Measurements from ENCODE around the gene ARHGEF18.
"Not testable (repeated sequence)": the region's sequence is repeated elsewhere in the genome, so short reads cannot be mapped to it uniquely, and the experiment has no call there.

ARHGEF18 gene

DNA sequence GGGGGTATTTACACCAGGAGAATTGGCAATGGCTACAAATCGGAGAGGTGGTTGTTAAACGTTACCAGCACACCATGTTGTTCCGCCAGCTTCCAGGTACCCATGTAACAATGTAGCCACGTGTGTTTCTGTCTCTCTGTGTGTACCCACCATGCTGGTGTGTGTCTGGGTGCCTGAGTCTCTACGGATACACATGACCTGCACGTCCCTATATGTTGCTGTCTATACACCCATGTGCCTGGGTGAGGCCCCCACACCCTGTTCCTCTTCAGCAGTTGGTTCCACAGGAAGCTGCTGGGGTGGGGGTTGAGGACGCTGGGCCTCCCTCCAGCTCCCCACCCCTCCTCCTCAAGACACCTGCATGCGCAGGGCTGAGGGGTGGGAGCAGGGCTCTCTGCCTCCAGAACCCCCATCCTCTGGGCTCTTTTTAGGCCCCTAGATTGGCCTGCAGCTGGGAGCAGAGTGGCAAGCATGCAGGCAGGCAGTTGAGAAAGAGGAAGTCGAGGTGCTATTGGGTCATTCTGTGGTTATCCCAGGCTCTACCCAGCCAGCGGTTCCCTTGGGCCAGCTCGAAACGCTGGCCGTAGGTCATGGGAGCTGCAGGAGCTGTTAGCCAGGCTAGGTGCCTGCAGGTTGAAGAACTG, at the start of gene ARHGEF18:
Gene ARHGEF18 (plus strand): TSS at position 351 of the 644 bp plus-strand sequence. CDS start 13,954 bp downstream, outside the sequence.
- H3K36me3 ChIP-seq (ENCODE audit: control insufficient read depth in 2 of 2, insufficient read depth in 2 of 2, low read length in 2 of 2), result no peaks in the 10 kb centered on the region
- H3K27me3 ChIP-seq (ENCODE audit: control insufficient read depth in 2 of 2, insufficient read depth in 2 of 2, low read length in 2 of 2), result peaks cover 0 to 3% of the 10 kb centered on the region in 2 donors
- H3K4me1 ChIP-seq (ENCODE audit: control insufficient read depth in 2 of 2, insufficient read depth in 2 of 2, low read length in 2 of 2), result peaks cover 14 to 18% of the 10 kb centered on the region in 2 donors
- H3K27ac ChIP-seq (ENCODE audit: low read depth in 2 of 2, low read length in 2 of 2), result peak within 1 kb of the TSS; percentile 2 to 72
- peaks cover 0 to 2% of the 10 kb centered on the region in 2 donors for H3K9me3 ChIP-seq (ENCODE audit: control insufficient read depth in 2 of 2, low read length in 2 of 2)
- H3K4me3 ChIP-seq (ENCODE audit: low read length in 2 of 2), result peak within 1 kb of the TSS; percentile 35 to 45
- peak within 1 kb of the TSS in 1 of 2 donors; percentile 17 for H3K9ac ChIP-seq (ENCODE audit: low read depth in 1 of 2, low read length in 2 of 2)

DNA sequence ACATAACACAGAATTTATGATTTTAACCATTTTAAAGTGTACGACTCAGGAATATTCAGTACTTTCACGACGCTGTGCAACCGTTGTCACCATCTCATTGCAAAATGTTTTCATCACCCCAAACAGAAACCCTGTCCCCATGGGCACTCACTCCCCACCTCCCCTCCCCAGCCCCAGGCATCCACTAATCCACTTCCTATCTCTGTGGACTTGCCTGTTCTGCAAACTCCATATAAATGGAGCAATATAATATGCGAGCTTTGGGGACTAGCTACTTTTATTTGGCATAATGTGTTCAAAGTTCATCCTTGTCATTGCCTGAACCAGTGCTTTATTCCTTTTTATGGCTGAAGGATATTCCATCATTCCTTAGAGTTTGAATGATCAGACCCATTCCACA, 47.2 kb upstream of the ARHGEF18 start:
- no peaks in the 10 kb centered on the region for H3K36me3 ChIP-seq (ENCODE audit: control insufficient read depth in 2 of 2, insufficient read depth in 2 of 2, low read length in 2 of 2)
- peaks cover 11 to 13% of the 10 kb centered on the region in 2 donors for H3K4me1 ChIP-seq (ENCODE audit: control insufficient read depth in 2 of 2, insufficient read depth in 2 of 2, low read length in 2 of 2)
- no peak overlapping the region for H3K27ac ChIP-seq (ENCODE audit: low read depth in 2 of 2, low read length in 2 of 2)
- H3K9me3 ChIP-seq (ENCODE audit: control insufficient read depth in 2 of 2, low read length in 2 of 2), result no peaks in the 10 kb centered on the region
- H3K4me3 ChIP-seq (ENCODE audit: low read length in 2 of 2), result no peak overlapping the region
- H3K27me3 ChIP-seq (ENCODE audit: control insufficient read depth in 2 of 2, insufficient read depth in 2 of 2, low read length in 2 of 2), result no peaks in the 10 kb centered on the region
- no peak overlapping the region for H3K9ac ChIP-seq (ENCODE audit: low read depth in 1 of 2, low read length in 2 of 2)

DNA sequence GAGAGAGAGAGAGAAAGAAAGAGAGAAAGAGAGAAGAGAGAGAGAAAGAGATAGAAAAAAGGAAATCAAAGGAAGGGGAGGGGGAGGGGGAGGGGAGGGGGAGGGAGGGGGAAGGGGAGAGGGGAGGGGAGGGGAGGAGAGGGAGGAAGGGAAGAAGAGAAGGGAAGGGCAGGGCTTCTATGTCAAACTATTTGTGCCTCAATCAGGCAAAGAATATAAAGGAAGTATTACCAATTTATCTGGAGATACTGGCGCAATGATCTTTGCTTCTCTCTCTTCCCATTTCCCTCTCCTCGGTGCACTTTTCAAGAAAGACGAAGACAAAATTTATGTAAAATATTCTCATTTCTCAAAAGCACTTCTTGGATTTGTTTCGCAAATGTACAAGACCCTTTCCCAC, 45.3 kb upstream of the ARHGEF18 start:
- no peak overlapping the region for H3K27ac ChIP-seq (ENCODE audit: low read depth in 2 of 2, low read length in 2 of 2)
- H3K4me1 ChIP-seq (ENCODE audit: control insufficient read depth in 2 of 2, insufficient read depth in 2 of 2, low read length in 2 of 2), result peaks cover 11 to 13% of the 10 kb centered on the region in 2 donors
- no peak overlapping the region for H3K9ac ChIP-seq (ENCODE audit: low read depth in 1 of 2, low read length in 2 of 2)
- no peaks in the 10 kb centered on the region for H3K9me3 ChIP-seq (ENCODE audit: control insufficient read depth in 2 of 2, low read length in 2 of 2)
- H3K4me3 ChIP-seq (ENCODE audit: low read length in 2 of 2), result no peak overlapping the region
- H3K36me3 ChIP-seq (ENCODE audit: control insufficient read depth in 2 of 2, insufficient read depth in 2 of 2, low read length in 2 of 2), result no peaks in the 10 kb centered on the region
- no peaks in the 10 kb centered on the region for H3K27me3 ChIP-seq (ENCODE audit: control insufficient read depth in 2 of 2, insufficient read depth in 2 of 2, low read length in 2 of 2)

DNA sequence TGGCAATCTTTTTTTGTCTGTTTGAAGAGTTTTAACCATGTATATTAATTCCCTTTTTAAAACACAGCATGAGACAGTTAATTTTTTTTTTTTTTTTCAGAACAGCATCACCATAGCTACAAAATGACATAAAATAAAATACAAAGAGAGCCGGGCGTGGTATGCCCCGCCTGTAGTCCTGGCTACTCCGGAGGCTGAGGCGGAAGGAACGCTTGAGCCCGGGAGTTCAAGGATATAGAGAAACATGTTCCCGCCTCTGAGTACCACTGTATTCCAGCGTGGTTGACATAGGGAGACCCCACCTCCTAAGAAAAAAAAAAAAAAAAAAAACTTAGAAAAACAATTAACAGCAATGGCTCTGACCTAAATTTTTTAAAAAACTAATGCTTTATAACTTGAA, 44.5 kb upstream of the ARHGEF18 start:
- H3K9ac ChIP-seq (ENCODE audit: low read depth in 1 of 2, low read length in 2 of 2), result no peak overlapping the region
- peaks cover 11 to 13% of the 10 kb centered on the region in 2 donors for H3K4me1 ChIP-seq (ENCODE audit: control insufficient read depth in 2 of 2, insufficient read depth in 2 of 2, low read length in 2 of 2)
- no peaks in the 10 kb centered on the region for H3K27me3 ChIP-seq (ENCODE audit: control insufficient read depth in 2 of 2, insufficient read depth in 2 of 2, low read length in 2 of 2)
- H3K4me3 ChIP-seq (ENCODE audit: low read length in 2 of 2), result no peak overlapping the region
- no peaks in the 10 kb centered on the region for H3K36me3 ChIP-seq (ENCODE audit: control insufficient read depth in 2 of 2, insufficient read depth in 2 of 2, low read length in 2 of 2)
- H3K27ac ChIP-seq (ENCODE audit: low read depth in 2 of 2, low read length in 2 of 2), result no peak overlapping the region
- H3K9me3 ChIP-seq (ENCODE audit: control insufficient read depth in 2 of 2, low read length in 2 of 2), result no peaks in the 10 kb centered on the region

DNA sequence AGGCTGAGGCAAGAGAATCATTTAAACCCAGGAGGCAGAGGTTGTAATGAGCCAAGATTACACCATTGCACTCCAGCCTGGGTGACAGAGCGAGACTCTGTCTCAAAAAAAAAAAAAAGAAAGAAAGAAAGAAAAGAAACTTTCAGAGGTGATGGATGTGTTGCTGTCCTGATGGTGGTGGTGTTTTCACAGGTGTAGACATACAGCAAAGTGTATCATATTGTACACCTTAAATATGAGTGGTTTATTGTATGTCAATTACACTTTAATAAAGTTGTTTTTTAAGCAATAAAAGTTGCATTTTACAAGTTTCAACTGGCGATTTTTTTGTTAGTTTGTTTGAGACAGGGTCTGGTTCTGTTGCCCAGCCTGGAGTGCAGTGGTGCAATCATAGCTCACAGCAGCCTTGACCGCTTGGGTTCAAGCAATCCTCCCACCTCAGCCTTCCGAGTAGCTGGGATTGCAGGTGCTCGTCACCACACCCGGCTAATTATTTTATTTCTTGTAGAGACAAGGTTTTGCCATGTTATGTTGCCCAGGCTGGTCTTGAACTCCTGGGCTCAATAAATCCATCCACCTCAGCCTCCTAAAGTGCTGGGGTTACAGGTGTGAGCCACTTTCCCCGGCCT, 41.0 kb upstream of the ARHGEF18 start:
- no peak overlapping the region for H3K4me3 ChIP-seq (ENCODE audit: low read length in 2 of 2)
- no peaks in the 10 kb centered on the region for H3K27me3 ChIP-seq (ENCODE audit: control insufficient read depth in 2 of 2, insufficient read depth in 2 of 2, low read length in 2 of 2)
- H3K36me3 ChIP-seq (ENCODE audit: control insufficient read depth in 2 of 2, insufficient read depth in 2 of 2, low read length in 2 of 2), result no peaks in the 10 kb centered on the region
- H3K9ac ChIP-seq (ENCODE audit: low read depth in 1 of 2, low read length in 2 of 2), result peak overlapping the region in 1 of 2 donors; percentile 3
- peaks cover 3 to 10% of the 10 kb centered on the region in 2 donors for H3K4me1 ChIP-seq (ENCODE audit: control insufficient read depth in 2 of 2, insufficient read depth in 2 of 2, low read length in 2 of 2)
- no peaks in the 10 kb centered on the region for H3K9me3 ChIP-seq (ENCODE audit: control insufficient read depth in 2 of 2, low read length in 2 of 2)
- H3K27ac ChIP-seq (ENCODE audit: low read depth in 2 of 2, low read length in 2 of 2), result peak overlapping the region in 1 of 2 donors; percentile 23

DNA sequence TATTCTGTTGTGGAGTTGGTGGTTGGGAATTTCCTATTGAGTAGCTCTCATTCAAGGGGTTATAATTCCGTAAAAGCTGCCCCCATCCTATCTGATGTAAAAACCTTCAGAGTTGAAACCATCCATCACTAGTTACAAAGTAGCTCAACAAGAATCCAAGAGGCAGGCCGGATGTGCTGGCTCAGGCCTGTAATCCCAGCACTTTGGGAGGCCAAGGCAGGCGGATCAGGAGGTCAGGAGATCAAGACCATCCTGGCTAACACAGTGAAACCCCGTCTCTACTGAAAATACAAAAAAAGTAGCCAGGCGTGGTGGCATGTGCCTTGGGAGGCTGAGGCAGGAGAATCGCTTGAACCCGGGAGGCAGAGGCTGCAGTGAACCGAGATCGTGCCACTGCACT, 40.4 kb upstream of the ARHGEF18 start:
- H3K36me3 ChIP-seq (ENCODE audit: control insufficient read depth in 2 of 2, insufficient read depth in 2 of 2, low read length in 2 of 2); H3K9me3 ChIP-seq (ENCODE audit: control insufficient read depth in 2 of 2, low read length in 2 of 2); H3K27me3 ChIP-seq (ENCODE audit: control insufficient read depth in 2 of 2, insufficient read depth in 2 of 2, low read length in 2 of 2); H3K4me3 ChIP-seq (ENCODE audit: low read length in 2 of 2); H3K4me1 ChIP-seq (ENCODE audit: control insufficient read depth in 2 of 2, insufficient read depth in 2 of 2, low read length in 2 of 2): not testable (repeated sequence)
- Histone ChIP-seq H3K9ac (ENCODE audit: low read depth in 1 of 2, low read length in 2 of 2) (peak overlapping the region in 1 of 2 donors; percentile 3), H3K27ac (ENCODE audit: low read depth in 2 of 2, low read length in 2 of 2) (peak overlapping the region in 1 of 2 donors; percentile 23)

DNA sequence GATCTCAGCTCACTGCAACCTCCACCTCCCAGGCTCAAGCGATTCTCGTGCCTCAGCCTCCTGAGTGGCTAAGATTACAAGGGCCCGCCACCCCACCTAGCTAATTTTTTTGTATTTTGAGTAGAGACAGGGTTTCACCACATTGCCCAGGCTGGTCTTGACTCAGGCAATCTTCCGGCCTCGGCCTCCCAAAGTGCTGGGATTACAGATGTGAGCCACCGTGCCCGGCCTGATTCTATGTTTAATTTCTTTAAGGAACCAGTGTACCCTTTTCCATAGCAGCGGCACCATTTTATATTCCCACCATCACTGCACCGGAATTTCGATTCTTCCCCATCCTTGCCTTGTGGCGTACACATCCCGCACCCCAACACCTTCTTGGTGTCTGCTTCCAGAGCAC, 36.8 kb upstream of the ARHGEF18 start:
- no peaks in the 10 kb centered on the region for H3K9me3 ChIP-seq (ENCODE audit: control insufficient read depth in 2 of 2, low read length in 2 of 2)
- H3K4me1 ChIP-seq (ENCODE audit: control insufficient read depth in 2 of 2, insufficient read depth in 2 of 2, low read length in 2 of 2), result no peaks in the 10 kb centered on the region
- H3K27me3 ChIP-seq (ENCODE audit: control insufficient read depth in 2 of 2, insufficient read depth in 2 of 2, low read length in 2 of 2), result no peaks in the 10 kb centered on the region
- H3K4me3 ChIP-seq (ENCODE audit: low read length in 2 of 2), result no peak overlapping the region
- H3K36me3 ChIP-seq (ENCODE audit: control insufficient read depth in 2 of 2, insufficient read depth in 2 of 2, low read length in 2 of 2), result no peaks in the 10 kb centered on the region
- H3K9ac ChIP-seq (ENCODE audit: low read depth in 1 of 2, low read length in 2 of 2), result no peak overlapping the region
- no peak overlapping the region for H3K27ac ChIP-seq (ENCODE audit: low read depth in 2 of 2, low read length in 2 of 2)

DNA sequence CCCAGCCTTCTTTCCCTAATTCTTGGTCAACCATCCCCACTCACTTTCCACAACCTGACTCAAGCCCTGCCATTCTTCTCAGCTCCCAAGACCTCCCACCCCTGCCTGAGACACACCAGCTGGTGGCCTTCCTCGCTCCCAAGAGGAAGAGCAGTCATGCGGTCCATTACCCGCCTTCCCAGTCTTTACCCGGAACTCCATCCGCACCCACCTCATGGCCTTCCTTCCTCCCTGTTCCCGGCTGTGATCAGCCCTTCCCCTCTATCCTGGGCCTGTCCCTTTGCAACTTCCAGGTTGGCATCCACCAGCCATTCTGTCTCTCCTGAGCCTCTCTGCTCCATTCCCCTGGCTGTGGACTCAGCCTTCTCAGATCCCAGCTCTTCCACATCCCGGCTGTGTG, 35.9 kb upstream of the ARHGEF18 start:
- Histone ChIP-seq H3K36me3 (ENCODE audit: control insufficient read depth in 2 of 2, insufficient read depth in 2 of 2, low read length in 2 of 2) (no peaks in the 10 kb centered on the region), H3K9ac (ENCODE audit: low read depth in 1 of 2, low read length in 2 of 2) (no peak overlapping the region), H3K4me3 (ENCODE audit: low read length in 2 of 2) (no peak overlapping the region), H3K9me3 (ENCODE audit: control insufficient read depth in 2 of 2, low read length in 2 of 2) (no peaks in the 10 kb centered on the region), H3K27me3 (ENCODE audit: control insufficient read depth in 2 of 2, insufficient read depth in 2 of 2, low read length in 2 of 2) (no peaks in the 10 kb centered on the region), H3K4me1 (ENCODE audit: control insufficient read depth in 2 of 2, insufficient read depth in 2 of 2, low read length in 2 of 2) (no peaks in the 10 kb centered on the region), H3K27ac (ENCODE audit: low read depth in 2 of 2, low read length in 2 of 2) (no peak overlapping the region)

DNA sequence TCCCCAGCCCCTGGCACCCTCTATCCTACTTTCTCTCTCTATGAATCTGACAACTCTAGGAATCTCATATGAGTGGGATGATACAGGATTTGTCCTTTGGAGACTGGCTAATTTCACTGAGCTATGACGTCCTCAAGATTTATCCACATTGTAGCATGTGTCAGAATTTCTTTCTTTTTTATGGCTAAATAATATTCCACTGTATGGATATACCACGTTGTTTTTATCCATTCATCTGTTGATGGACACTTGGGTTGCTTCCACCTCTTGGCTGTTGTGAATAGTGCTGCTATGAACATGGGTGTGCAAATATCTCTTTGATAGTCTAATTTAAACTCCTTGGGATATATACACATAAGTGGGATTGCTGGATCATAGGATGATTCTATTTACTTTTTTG, 30.6 kb upstream of the ARHGEF18 start:
- Histone ChIP-seq H3K27ac (ENCODE audit: low read depth in 2 of 2, low read length in 2 of 2) (no peak overlapping the region), H3K9ac (ENCODE audit: low read depth in 1 of 2, low read length in 2 of 2) (no peak overlapping the region), H3K27me3 (ENCODE audit: control insufficient read depth in 2 of 2, insufficient read depth in 2 of 2, low read length in 2 of 2) (no peaks in the 10 kb centered on the region), H3K9me3 (ENCODE audit: control insufficient read depth in 2 of 2, low read length in 2 of 2) (no peaks in the 10 kb centered on the region), H3K4me1 (ENCODE audit: control insufficient read depth in 2 of 2, insufficient read depth in 2 of 2, low read length in 2 of 2) (no peaks in the 10 kb centered on the region), H3K36me3 (ENCODE audit: control insufficient read depth in 2 of 2, insufficient read depth in 2 of 2, low read length in 2 of 2) (no peaks in the 10 kb centered on the region), H3K4me3 (ENCODE audit: low read length in 2 of 2) (no peak overlapping the region)

DNA sequence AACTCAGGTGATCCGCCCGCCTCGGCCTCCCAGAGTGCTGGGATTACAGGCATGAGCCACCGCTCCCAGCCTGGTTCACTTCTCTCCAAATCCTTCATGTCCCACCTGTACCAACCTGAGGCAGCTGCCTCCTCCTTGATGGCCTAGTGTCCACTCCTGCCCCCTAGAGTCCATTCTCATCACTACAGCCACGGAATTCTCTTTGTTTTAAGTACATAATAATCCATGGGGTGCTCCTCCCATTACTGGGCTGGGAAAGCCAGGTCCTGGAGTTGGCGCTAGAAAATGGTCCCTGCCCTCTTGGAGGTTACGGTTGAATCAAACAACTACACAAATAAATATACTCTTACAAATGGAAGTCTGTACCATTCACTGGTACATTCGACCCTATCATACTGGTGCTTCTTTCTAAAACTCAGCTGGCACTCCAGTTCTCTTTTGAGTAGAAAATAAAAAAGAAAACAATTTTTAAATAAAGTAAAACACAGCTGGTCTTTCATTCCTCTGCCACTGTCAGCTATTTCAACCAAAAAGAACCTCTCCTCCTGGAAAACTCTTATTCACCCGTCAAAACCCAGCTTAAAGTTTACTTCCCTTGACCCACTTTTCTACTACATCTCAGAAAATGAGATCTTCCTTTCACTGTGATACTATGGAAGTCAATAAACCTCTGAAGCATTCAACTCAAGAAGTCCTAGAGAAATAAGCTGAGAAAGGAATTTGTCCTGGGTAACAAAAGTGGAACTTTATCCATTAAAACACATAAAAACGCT, 22.4 kb upstream of the ARHGEF18 start:
- Histone ChIP-seq H3K9me3 (ENCODE audit: control insufficient read depth in 2 of 2, low read length in 2 of 2) (no peaks in the 10 kb centered on the region), H3K4me1 (ENCODE audit: control insufficient read depth in 2 of 2, insufficient read depth in 2 of 2, low read length in 2 of 2) (no peaks in the 10 kb centered on the region), H3K9ac (ENCODE audit: low read depth in 1 of 2, low read length in 2 of 2) (no peak overlapping the region), H3K27me3 (ENCODE audit: control insufficient read depth in 2 of 2, insufficient read depth in 2 of 2, low read length in 2 of 2) (no peaks in the 10 kb centered on the region), H3K4me3 (ENCODE audit: low read length in 2 of 2) (no peak overlapping the region), H3K36me3 (ENCODE audit: control insufficient read depth in 2 of 2, insufficient read depth in 2 of 2, low read length in 2 of 2) (no peaks in the 10 kb centered on the region), H3K27ac (ENCODE audit: low read depth in 2 of 2, low read length in 2 of 2) (no peak overlapping the region)

Data from mucosa of rectum (tissue), 2 donors.